ENCODE measurements around the gene ZDHHC9.
"Not testable (repeated sequence)": the region's sequence is repeated elsewhere in the genome, so short reads cannot be mapped to it uniquely, and the experiment has no call there.

Gene ZDHHC9

GRCh38 chrX:129843459-129844306 lies at the start of gene ZDHHC9:
TSS of gene ZDHHC9 (minus strand) at chrX:129843886. CDS start at chrX:129841945, 1,941 bp downstream.
- DNase-seq (ENCODE audit: low spot score), result peak; percentile 94

DNA sequence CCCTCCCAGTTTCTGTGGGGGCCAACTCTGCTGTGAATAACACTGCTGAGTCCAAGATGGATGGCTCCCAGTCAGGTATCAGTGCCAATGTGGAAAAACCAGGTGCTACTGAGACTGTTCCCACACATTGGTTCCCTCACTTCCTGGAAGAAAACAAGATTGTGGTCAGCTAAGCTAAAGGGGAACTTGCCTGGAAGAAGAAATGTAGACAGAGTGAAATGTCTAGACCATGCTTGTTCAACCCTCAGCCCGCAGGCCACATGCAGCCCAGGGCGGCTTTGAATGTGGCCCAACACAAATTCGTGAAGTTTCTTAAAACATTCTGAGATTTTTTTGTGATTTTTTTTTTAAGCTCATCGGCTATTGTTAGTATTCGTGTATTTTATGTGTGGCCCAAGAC lies 33.7 kb upstream of the ZDHHC9 start:
- DNase-seq (ENCODE audit: low spot score), result no peak

DNA sequence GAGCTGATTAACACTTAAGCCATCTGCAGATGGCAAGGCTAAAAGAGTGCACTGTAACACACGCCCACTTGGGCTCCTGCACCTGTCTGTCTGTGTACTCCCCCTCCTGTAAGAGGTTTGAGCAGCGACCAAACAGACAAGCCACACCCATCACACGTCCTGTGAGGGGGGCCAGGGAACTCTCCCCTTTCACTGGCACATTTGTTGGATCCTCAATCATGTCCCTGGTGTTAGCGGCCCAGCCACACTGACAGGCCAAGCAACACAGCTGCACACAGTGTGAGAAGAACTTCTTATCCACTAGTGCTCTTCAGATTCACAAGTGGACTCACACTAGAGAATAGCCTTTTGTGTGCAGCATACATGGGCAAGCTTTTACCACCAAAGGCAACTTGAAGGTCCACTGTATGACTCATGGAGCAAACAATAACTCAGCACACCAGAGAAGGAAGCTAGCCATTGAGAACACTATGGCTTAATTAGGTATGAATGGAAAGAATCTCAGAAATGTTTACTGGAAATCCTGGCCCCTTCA lies 33.2 kb upstream of the ZDHHC9 start:
- no peak for DNase-seq (ENCODE audit: low spot score)

- DNase-seq (ENCODE audit: low spot score), result no peak
Measured at GRCh38 chrX:129875669-129876068, 32.0 kb upstream of the ZDHHC9 start.

DNA sequence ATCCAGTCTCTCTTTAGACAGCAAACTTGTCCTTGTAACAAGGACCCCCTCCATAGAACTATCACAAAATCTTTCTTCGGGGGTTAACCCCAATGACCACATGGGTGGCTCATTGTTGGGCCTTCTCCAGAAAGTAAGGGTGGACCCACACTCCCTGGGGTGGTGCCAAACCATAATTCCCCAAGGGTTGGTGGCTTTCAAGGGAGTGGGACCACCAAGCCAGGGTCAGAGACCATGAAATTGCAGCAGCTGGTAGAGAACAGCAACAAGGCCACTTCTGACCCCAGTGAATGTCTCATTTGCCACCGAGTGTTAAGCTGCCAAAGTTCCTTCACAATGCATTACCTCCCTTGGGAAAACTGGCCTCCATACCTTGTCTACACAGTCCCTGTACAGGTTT lies 28.8 kb upstream of the ZDHHC9 start:
- DNase-seq (ENCODE audit: low spot score), result no peak

GRCh38 chrX:129866321-129866720 lies 22.6 kb upstream of the ZDHHC9 start:
- not testable (repeated sequence) for DNase-seq (ENCODE audit: low spot score)

- DNase-seq (ENCODE audit: low spot score), result not testable (repeated sequence)
Measured at GRCh38 chrX:129859134-129859533, 15.4 kb upstream of the ZDHHC9 start.

DNA sequence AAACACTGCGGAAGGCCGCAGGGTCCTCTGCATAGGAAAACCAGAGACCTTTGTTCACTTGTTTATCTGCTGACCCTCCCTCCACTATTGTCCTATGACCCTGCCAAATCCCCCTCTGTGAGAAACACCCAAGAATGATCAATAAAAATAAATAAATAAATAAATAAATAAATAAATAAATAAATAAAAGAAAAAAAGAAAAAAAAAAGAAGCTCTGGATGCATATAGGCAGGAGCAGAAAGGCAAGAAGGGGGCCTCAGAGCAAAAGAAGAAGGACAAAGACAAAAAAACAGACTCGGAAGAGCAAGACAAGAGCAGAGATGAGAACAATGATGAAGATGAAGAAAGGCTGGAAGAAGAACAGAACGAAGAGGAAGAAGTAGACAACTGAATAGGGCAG lies 8.1 kb upstream of the ZDHHC9 start:
- DNase-seq (ENCODE audit: low spot score), result not testable (repeated sequence)

- DNase-seq (ENCODE audit: low spot score), result no peak
Measured at GRCh38 chrX:129846716-129847115, 3.0 kb upstream of the ZDHHC9 start.

GRCh38 chrX:129845616-129846190 lies 2.0 kb upstream of the ZDHHC9 start:
- no peak for DNase-seq (ENCODE audit: low spot score)

DNA sequence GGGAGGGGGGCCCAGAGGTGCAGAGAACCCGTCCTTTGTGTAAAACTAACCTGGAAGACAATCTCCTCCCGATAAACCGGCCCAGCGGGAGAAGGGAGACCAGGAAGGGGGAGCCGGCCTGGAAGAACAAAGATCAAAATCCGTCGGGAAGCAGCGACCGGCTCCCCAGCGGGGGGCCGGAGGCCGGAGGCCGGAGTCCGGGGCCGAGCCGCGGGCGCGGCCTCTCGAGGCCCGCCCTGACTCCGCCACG lies 552 bp downstream of the ZDHHC9 start:
- no peak for DNase-seq (ENCODE audit: low spot score)

- DNase-seq (ENCODE audit: low spot score), result no peak
Measured at GRCh38 chrX:129842510-129843208, 1.0 kb downstream of the ZDHHC9 start.

DNA sequence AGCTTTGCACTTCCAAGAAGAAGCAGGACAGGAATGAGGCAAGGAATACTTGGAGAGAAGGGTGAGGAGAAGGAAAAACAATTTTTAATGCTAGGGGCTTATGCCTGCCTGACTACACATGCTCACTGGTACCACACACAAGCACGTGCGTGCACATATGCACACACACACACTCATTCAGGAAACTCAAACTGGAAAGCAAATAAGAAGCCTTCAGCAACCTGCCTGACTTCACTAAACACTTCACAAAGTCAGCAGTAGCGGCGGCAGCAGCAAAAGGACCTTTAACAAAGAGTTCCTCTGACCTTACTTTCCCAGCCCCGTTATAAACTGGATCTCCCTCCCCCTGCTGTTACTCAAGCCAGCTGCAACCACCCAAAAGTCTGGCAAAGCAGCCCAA lies 3.3 kb downstream of the ZDHHC9 start:
- no peak for DNase-seq (ENCODE audit: low spot score)

GRCh38 chrX:129836827-129837226 lies 6.9 kb downstream of the ZDHHC9 start:
- DNase-seq (ENCODE audit: low spot score), result no peak

- DNase-seq (ENCODE audit: low spot score), result peak; percentile 67
Measured at GRCh38 chrX:129833153-129833990, 10.3 kb downstream of the ZDHHC9 start.

DNA sequence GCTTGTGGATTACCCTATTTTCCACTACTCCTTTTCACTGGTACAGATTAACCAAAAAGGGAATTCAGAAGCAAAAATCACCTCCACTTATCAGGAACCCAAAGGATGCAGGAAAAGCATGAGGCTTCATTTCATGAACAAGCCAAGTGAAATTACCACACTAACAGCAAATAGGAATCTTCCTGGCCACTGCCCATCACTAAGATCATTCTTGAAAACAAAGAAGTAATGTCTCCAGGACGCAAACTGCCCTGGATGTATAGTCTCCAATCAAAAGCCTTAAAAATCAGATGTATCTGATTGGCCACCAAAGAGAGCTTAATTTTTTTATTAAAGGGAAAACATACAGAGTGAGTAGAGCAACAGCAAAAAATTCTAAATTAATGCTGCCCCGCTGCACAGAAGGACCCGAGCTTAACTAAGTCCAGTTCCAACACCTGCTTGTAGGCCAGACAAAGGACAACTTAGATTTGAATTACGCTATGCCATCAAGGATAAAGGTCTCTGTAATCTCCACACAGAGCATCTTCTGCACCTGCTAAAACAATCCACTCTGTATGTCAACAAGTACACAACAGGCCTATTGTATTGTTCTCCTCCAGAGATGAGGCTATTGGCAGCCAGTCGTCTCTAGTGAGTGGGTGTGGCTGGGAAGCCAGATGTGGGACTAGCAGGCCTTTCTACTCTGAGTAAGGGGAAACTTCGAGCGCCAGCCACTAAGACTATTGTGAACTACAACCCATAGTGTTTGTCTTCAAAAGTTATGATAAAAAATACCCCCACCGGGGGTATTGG lies 12.4 kb downstream of the ZDHHC9 start:
- peak; percentile 84 for DNase-seq (ENCODE audit: low spot score)

GRCh38 chrX:129830494-129830893 lies 13.2 kb downstream of the ZDHHC9 start:
- DNase-seq (ENCODE audit: low spot score), result no peak

DNA sequence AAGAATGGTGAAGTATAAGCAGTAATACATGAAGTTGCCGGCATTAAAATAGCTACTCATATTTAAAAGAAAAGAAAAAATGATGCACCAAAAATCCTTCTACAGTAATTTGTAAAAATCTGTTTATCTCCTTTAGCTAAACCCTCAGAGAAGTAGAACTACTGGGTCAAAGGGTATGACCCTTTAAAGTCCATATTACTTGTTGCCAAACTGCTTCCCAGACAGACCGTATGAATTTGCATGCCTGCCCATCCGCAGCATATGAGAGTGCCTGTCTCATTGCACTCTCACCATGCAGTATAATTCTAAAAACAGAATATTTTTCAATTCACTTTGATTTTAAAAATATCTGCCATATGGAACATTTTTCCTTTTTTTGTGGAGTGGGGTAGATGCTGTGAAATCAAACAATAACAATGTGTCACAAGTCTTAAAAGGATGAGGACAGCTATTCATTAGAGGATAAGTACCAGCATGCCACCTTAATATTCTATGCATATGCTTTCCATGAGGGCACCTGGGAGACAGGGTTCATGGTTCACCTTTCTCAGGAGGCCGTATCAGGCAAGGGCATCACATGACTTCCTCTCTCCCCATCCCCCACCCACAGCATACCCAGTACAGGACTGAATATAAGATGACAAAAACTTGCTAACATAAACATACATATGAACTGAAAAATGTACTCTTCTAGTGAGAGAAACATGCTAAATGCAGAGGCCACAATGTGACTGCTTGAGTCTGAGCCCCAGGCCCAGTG lies 17.8 kb downstream of the ZDHHC9 start:
- DNase-seq (ENCODE audit: low spot score), result no peak

GRCh38 chrX:129824620-129825019 lies 19.1 kb downstream of the ZDHHC9 start:
- DNase-seq (ENCODE audit: low spot score), result no peak

- DNase-seq (ENCODE audit: low spot score), result no peak
Measured at GRCh38 chrX:129823522-129823921, 20.2 kb downstream of the ZDHHC9 start.

Measured in Ammon's horn (tissue), 1 donor.